AML-193 (cell line): ENCODE data around the gene LGR6.
"Not testable (repeated sequence)": the region's sequence is repeated elsewhere in the genome, so short reads cannot be mapped to it uniquely, and the experiment has no call there.

ENCODE experiments used
- DNase-seq, 2 experiments: peaks; one replicate each; lab custom pipeline; 2025; lab: John Stamatoyannopoulos, UW

Gene LGR6

GRCh38 chr1:202160377-202160940 is 33.1 kb upstream of the LGR6 start, which contains the start of gene PTPN7:
Gene PTPN7 (minus strand): TSS chr1:202160602. CDS start chr1:202159402, 1,200 bp downstream.
- DNase-seq = peak; percentile 70

GRCh38 chr1:202161151-202162046 is 32.2 kb upstream of the LGR6 start:
- no peak for DNase-seq

GRCh38 chr1:202162047-202162417 is 31.6 kb upstream of the LGR6 start:
- peak in 1 of 2 experiments; percentile 34 for DNase-seq

GRCh38 chr1:202162418-202163280 is 30.9 kb upstream of the LGR6 start:
- peak; percentile 33 to 43 for DNase-seq

- no peak for DNase-seq
These were observed 30.0 kb upstream of the LGR6 start for GRCh38 chr1:202163281-202164270.

- no peak for DNase-seq
These were observed 29.1 kb upstream of the LGR6 start for GRCh38 chr1:202164271-202165037.

- DNase-seq = no peak
These were observed 28.2 kb upstream of the LGR6 start for GRCh38 chr1:202165267-202165941.

GRCh38 chr1:202165942-202166843 is 27.4 kb upstream of the LGR6 start:
- no peak for DNase-seq

GRCh38 chr1:202167054-202167453 is 26.5 kb upstream of the LGR6 start:
- not testable (repeated sequence) for DNase-seq

- no peak for DNase-seq
These were observed 25.7 kb upstream of the LGR6 start for GRCh38 chr1:202167708-202168415.

- DNase-seq = no peak
These were observed 24.7 kb upstream of the LGR6 start for GRCh38 chr1:202168861-202169260.

GRCh38 chr1:202170726-202171125 is 22.9 kb upstream of the LGR6 start:
- DNase-seq = no peak

- no peak for DNase-seq
These were observed 22.1 kb upstream of the LGR6 start for GRCh38 chr1:202171292-202172014.

GRCh38 chr1:202172015-202172355 is 21.6 kb upstream of the LGR6 start:
- no peak for DNase-seq

- no peak for DNase-seq
These were observed 19.6 kb upstream of the LGR6 start for GRCh38 chr1:202173993-202174392.

- no peak for DNase-seq
These were observed 16.4 kb upstream of the LGR6 start for GRCh38 chr1:202176949-202177927.
